GM18499 (cell line): Measurements from ENCODE around the gene CATSPERE.
"Not testable (repeated sequence)": the region's sequence is repeated elsewhere in the genome, so short reads cannot be mapped to it uniquely, and the experiment has no call there.

ENCODE experiments used
- ATAC-seq: cut with Tn5 transposase; IDR thresholded peaks from one replicate; pipeline ENCODE4 v1.9.1; 2021; ENCODE audit warnings: moderate number of reproducible peaks; ENCODE audit not compliant: insufficient read depth, unreplicated experiment

Gene CATSPERE

DNA sequence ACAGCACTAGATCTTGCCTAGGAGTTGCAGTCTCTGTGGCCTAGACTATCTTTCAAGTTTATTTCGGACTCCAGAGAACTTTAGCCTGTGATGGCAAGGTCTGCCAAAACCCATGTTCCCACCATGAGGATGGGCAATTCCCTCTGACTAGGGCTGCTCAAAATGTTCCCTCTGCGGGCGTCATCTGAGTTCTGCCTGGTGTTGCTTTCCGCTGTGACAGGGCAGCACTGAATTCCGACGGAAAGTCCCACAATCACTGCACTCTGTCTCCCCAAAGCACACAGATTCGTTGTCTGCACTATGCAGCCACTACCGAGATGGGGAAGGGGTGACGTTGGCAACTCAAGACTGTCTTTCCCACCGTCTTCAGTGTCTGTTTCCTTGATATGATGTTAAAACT, 75.2 kb downstream of the CATSPERE start:
- ATAC-seq = no peak

DNA sequence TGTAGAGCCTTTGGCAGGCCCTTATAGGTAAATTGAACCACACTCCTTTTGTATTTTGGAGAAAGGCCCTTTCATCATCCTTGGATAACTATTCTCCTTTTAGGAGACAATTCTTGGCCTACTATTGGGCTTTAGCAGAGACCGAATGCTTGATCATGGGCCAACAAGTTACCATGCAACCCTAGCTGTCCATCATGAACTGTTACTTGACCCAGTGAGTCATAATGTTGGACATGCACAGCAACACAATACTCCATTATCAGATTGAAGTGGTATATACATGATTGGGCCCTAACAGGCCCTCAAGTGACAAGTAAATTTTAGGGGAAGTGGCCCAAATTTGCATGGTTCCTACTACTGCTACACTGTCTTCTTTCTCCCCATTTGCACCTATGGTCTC, 84.4 kb downstream of the CATSPERE start:
- ATAC-seq = no peak

DNA sequence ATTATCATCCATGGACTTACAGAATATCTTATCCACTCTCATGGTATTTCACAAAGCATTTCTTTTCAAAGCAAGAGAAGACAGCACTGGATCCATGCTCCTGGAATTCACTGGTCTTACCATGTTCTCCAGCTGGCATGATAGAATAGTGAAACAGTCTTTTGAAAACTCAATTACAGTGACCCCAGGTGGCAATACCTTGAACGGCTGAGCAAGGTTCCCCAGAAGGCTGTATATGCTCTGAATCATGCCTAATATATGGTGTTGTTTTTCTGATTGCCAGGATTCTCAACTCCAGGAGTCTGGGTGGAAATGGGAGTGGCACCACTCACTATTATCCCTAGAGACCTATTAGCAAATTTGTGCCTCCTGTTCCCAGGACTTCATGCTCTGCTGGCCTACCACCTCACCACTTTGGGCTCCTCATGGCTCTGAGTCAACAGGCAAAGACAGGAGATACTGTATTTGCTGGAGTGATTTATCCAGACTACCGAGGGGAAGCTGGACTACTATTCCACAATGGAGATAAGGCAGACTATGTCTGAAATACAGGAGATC, 87.6 kb downstream of the CATSPERE start:
- no peak for ATAC-seq

GRCh38 chr1:244552336-244552735, 91.3 kb downstream of the CATSPERE start:
- no peak for ATAC-seq

GRCh38 chr1:244556263-244556662, 95.2 kb downstream of the CATSPERE start:
- no peak for ATAC-seq

- ATAC-seq = no peak
Observed at GRCh38 chr1:244557565-244557964, 96.5 kb downstream of the CATSPERE start.

DNA sequence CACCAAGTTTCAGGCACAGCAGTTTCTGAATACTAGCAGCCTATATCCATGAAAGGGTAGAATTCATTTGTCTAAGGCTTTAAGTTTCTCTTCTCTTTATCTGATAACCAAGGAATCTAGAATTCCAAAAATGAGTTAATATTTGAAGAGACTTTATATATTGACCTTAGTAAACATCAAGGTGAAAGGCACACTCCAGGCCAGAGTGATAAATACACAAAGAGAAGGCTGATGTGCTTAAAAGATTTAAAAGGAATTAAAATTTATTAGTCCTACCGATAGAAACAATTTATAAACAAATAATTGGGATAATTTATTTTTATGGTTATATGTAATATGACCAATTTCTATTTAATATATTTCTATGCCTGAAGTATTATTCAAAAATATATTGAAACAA, 98.5 kb downstream of the CATSPERE start:
- no peak for ATAC-seq

DNA sequence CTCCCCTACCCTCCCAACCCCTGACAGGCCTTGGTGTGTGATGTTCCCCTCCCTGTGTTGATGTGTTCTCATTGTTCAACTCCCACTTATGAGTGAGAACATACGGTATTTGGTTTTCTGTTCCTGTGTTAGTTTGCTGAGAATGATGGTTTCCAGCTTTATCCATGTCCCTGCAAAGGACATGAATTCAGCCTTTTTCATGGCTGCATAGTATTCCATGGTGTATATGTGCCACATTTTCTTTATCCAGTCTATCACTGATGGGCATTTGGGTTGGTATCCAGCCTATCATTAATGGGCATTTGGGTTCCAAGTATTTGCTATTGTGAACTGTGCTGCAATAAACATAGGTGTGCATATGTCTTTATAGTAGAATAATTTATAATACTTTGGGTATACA, 101.8 kb downstream of the CATSPERE start:
- ATAC-seq = not testable (repeated sequence)

- ATAC-seq = no peak
Observed at GRCh38 chr1:244573768-244574167, 112.7 kb downstream of the CATSPERE start.

- no peak for ATAC-seq
Observed at GRCh38 chr1:244576259-244576892, 115.3 kb downstream of the CATSPERE start.

DNA sequence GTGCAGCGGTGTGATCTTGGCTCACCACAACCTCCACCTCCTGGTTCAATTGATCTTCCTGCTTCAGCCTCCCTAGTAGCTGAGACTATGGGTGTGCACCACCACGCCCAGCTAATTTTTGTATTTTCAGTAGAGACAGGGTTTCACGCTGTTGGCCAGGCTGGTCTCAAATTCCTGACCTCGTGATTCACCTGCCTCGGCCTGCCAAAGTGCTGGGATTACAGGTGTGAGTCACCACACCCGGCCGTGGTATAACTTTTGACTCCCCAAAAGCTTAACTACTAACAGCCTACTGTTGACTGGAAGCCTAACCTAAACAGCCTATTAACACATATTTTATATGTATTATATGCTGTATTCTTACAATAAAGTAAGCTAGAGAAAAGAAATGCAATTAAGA, 117.1 kb downstream of the CATSPERE start:
- not testable (repeated sequence) for ATAC-seq

DNA sequence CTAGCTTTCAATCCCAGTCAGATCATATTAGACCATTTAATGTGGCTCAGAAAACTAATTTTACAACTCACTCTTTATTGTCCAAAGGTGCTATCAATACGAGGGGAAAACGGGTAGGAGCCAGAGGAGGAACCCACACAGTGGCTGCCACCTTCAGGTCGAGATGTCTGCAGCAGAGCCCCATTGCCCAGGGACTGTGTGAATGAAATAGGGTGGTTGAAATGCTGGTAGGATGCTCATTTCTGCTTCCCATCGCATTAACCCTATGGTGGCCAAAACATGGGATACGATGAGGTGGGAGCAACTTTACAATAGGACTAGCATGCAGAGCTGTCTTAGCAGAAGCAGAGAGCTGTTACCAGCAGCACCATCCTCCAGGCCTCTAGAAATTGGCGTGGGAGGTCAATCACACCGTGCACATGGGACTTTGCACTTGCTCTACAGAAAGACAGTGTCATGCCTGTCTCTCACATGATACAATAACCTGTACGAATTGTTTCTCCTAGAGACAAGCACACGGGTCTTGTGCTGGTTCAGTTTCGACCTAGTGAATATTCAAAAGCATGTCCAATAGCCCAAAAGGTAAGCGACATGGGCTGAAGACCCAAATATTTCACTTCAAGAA, 122.4 kb downstream of the CATSPERE start:
- ATAC-seq = no peak

GRCh38 chr1:244585867-244586266, 124.8 kb downstream of the CATSPERE start:
- ATAC-seq = no peak

- no peak for ATAC-seq
Observed at GRCh38 chr1:244590670-244591069, 129.6 kb downstream of the CATSPERE start.

DNA sequence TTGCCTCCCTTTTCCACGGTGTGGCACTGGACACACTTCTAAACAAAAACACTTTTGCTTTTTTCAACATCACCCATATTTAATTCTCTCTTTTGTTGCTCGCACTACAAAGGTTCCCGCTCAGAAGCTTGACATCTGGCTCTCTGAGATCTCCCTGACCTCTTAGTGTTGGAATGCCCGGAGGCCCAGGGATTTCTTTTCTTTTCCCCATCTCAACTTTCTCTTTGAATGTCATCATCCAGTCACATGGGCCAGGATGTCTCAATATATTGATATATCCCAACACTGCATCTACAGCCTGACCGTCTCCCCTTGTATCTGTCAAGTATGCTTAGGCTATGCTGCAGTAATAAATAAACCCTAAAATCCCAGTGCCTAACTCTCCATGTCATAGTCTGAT, 137.5 kb downstream of the CATSPERE start:
- no peak for ATAC-seq

- ATAC-seq = peak; percentile 95
Observed at GRCh38 chr1:244599937-244600350, 138.9 kb downstream of the CATSPERE start.

- no peak for ATAC-seq
Observed at GRCh38 chr1:244601336-244601735, 140.3 kb downstream of the CATSPERE start.

GRCh38 chr1:244603498-244603897, 142.4 kb downstream of the CATSPERE start:
- ATAC-seq = no peak

GRCh38 chr1:244605835-244606370, 144.8 kb downstream of the CATSPERE start:
- no peak for ATAC-seq

DNA sequence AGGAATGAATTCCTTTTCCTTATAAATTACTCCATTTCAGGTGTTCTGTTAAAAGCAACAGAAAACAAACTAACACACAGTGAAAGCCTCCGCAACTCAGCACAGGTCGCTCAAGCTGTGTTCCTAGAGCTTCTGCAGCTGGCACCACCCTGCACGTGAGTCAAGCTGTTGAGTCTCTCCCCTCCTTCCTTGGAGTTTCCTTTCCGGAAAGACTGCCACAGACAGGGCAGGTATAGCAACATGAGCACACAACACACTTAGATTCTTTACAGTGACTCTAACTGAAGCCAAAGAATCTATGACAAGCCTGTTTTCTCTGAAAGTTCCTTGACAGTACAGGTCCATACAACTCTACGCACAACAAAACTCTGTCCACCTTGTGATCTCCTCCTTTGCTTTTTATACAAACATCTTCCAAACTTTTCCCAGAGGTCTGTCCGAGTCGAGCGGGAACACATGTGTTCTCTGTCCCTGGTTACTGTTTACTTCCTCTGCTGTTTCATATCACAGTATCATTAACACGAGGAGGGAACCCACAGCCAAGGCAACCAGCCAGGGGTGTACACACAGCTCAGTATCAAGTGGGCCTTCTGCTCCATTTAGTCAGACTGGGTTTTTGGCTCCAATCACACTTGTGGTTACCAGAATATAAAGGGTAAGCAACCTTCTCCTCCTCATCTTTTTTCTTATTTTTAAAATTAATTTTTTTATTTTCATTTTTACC, 153.2 kb downstream of the CATSPERE start:
- ATAC-seq = no peak

GRCh38 chr1:244614879-244615278, 153.8 kb downstream of the CATSPERE start:
- ATAC-seq = no peak
